ENCODE data around the gene AP2A2. TPM values are rescaled to one million over a fixed set of nuclear protein-coding genes. Genes with fewer than 3 reads are reported as not detected.

Gene AP2A2
- total RNA-seq, 1 experiment from 2014 or later: 55.5 TPM

DNA sequence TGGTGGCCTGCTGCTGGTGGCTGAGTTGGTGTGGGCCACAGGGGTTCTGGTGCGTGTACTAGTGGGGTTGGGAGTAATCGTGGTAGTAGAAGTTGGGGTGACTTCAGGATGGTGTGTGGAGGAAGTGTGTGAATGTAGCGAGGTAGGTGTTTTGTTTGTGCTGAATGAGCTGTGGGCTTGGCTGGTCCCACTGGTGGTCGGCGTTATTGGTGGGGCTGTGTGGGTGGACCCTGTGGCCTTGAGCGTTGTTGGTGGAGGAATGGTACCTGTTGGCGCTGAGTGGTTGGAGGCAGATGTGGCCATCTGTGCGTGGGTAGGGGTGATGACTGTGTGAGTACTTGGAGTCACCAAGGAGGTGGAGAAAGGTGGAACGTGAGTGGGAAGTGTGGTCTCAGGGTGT lies 92.4 kb downstream of the AP2A2 start:
- no peak overlapping the region for H3K9ac ChIP-seq (ENCODE audit: low read length)
- ChIA-PET CTCF (no interaction called here), RAD21 (ENCODE audit: low non-redundant PET in 1 of 2, low total read pairs in 2 of 2, uncharacterized antibody in 2 of 2, unreplicated experiment in 2 of 2) (no interaction called here), POLR2A (no interaction called here)
- no peaks in the 10 kb centered on the region for H3K9me3 ChIP-seq (ENCODE audit: control insufficient read depth in 1 of 2, insufficient read depth in 1 of 2, low read depth in 1 of 2, low read length in 2 of 2)
- H3K4me1 ChIP-seq (ENCODE audit: control insufficient read depth in 1 of 2, insufficient read depth in 2 of 2, low read length in 2 of 2): no peaks in the 10 kb centered on the region
- ATAC-seq: no peak
- no peaks in the 10 kb centered on the region for H3K9me2 ChIP-seq (ENCODE audit: insufficient read depth)
- H3K27ac ChIP-seq (ENCODE audit: low read depth, low read length): no peak overlapping the region
- H2AFZ ChIP-seq (ENCODE audit: low read depth, low read length, poor library complexity, severe bottlenecking): no peak overlapping the region
- intact Hi-C loops (cut with micrococcal nuclease): no loop called here
- TF ChIP-seq POLR2AphosphoS5 (IDR thresholded peaks at IDR 0.05; ENCODE audit: low read depth, low read length) (no peak), ELF1 (IDR thresholded peaks at IDR 0.05; ENCODE audit: borderline replicate concordance, low read depth) (no peak), POLR2A (IDR thresholded peaks at IDR 0.05; ENCODE audit: borderline replicate concordance, extremely low read depth, insufficient read depth, insufficient read length) (no peak), CBX3 (IDR thresholded peaks at IDR 0.05; ENCODE audit: low read depth) (no peak), JUND (IDR thresholded peaks at IDR 0.05) (no peak), EZH2 (IDR thresholded peaks at IDR 0.05) (no peak), ZFX (IDR thresholded peaks at IDR 0.05) (no peak), EZH2phosphoT487 (IDR thresholded peaks at IDR 0.05; ENCODE audit: borderline replicate concordance) (no peak), TCF7L2 (IDR thresholded peaks at IDR 0.05; ENCODE audit: borderline replicate concordance, extremely low read depth, insufficient read depth, insufficient read length) (no peak), RAD21 (IDR thresholded peaks at IDR 0.05; ENCODE audit: low read depth) (no peak), YY1 (IDR thresholded peaks at IDR 0.05; ENCODE audit: extremely low read depth, insufficient replicate concordance, low read depth, low read length) (no peak), SP1 (IDR thresholded peaks at IDR 0.05; ENCODE audit: low read depth) (no peak), FOSL1 (IDR thresholded peaks at IDR 0.05; ENCODE audit: low read depth) (no peak), CEBPB (IDR thresholded peaks at IDR 0.05; ENCODE audit: low read depth) (no peak)
- TF ChIP-seq, protein P1, sequence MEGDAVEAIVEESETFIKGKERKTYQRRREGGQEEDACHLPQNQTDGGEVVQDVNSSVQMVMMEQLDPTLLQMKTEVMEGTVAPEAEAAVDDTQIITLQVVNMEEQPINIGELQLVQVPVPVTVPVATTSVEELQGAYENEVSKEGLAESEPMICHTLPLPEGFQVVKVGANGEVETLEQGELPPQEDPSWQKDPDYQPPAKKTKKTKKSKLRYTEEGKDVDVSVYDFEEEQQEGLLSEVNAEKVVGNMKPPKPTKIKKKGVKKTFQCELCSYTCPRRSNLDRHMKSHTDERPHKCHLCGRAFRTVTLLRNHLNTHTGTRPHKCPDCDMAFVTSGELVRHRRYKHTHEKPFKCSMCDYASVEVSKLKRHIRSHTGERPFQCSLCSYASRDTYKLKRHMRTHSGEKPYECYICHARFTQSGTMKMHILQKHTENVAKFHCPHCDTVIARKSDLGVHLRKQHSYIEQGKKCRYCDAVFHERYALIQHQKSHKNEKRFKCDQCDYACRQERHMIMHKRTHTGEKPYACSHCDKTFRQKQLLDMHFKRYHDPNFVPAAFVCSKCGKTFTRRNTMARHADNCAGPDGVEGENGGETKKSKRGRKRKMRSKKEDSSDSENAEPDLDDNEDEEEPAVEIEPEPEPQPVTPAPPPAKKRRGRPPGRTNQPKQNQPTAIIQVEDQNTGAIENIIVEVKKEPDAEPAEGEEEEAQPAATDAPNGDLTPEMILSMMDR (IDR thresholded peaks at IDR 0.05 in 2 of 3, conservative IDR thresholded peaks at IDR 0.05 in 1 of 3; ENCODE audit: borderline replicate concordance in 1 of 3, insufficient read depth in 1 of 3, low read depth in 2 of 3, low read length in 2 of 3): no peak
- TF ChIP-seq, protein P2, sequence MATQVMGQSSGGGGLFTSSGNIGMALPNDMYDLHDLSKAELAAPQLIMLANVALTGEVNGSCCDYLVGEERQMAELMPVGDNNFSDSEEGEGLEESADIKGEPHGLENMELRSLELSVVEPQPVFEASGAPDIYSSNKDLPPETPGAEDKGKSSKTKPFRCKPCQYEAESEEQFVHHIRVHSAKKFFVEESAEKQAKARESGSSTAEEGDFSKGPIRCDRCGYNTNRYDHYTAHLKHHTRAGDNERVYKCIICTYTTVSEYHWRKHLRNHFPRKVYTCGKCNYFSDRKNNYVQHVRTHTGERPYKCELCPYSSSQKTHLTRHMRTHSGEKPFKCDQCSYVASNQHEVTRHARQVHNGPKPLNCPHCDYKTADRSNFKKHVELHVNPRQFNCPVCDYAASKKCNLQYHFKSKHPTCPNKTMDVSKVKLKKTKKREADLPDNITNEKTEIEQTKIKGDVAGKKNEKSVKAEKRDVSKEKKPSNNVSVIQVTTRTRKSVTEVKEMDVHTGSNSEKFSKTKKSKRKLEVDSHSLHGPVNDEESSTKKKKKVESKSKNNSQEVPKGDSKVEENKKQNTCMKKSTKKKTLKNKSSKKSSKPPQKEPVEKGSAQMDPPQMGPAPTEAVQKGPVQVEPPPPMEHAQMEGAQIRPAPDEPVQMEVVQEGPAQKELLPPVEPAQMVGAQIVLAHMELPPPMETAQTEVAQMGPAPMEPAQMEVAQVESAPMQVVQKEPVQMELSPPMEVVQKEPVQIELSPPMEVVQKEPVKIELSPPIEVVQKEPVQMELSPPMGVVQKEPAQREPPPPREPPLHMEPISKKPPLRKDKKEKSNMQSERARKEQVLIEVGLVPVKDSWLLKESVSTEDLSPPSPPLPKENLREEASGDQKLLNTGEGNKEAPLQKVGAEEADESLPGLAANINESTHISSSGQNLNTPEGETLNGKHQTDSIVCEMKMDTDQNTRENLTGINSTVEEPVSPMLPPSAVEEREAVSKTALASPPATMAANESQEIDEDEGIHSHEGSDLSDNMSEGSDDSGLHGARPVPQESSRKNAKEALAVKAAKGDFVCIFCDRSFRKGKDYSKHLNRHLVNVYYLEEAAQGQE (IDR thresholded peaks at IDR 0.05; ENCODE audit: low read depth): no peak
- TF ChIP-seq, protein P3, sequence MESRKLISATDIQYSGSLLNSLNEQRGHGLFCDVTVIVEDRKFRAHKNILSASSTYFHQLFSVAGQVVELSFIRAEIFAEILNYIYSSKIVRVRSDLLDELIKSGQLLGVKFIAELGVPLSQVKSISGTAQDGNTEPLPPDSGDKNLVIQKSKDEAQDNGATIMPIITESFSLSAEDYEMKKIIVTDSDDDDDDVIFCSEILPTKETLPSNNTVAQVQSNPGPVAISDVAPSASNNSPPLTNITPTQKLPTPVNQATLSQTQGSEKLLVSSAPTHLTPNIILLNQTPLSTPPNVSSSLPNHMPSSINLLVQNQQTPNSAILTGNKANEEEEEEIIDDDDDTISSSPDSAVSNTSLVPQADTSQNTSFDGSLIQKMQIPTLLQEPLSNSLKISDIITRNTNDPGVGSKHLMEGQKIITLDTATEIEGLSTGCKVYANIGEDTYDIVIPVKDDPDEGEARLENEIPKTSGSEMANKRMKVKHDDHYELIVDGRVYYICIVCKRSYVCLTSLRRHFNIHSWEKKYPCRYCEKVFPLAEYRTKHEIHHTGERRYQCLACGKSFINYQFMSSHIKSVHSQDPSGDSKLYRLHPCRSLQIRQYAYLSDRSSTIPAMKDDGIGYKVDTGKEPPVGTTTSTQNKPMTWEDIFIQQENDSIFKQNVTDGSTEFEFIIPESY (IDR thresholded peaks at IDR 0.05; ENCODE audit: extremely low read depth, insufficient replicate concordance, low read length): no peak
- TF ChIP-seq, protein P4, sequence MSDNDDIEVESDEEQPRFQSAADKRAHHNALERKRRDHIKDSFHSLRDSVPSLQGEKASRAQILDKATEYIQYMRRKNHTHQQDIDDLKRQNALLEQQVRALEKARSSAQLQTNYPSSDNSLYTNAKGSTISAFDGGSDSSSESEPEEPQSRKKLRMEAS (IDR thresholded peaks at IDR 0.05): no peak
- H3K4me3 ChIP-seq (replicated peaks in 1 of 2; ENCODE audit: low read depth in 1 of 2, low read length in 2 of 2): no peak overlapping the region
- BruUV-seq (replicated peaks): no TSS peak
- H3K79me2 ChIP-seq (ENCODE audit: insufficient read depth, low read length): no peaks in the 10 kb centered on the region
- H4K20me1 ChIP-seq (ENCODE audit: insufficient read depth): no peaks in the 10 kb centered on the region
- no peak for DNase-seq (ENCODE audit: low read depth, low spot score)
- no peak overlapping the region for H3K4me2 ChIP-seq (ENCODE audit: low read length)
- no peaks in the 10 kb centered on the region for H3K36me3 ChIP-seq (ENCODE audit: control insufficient read depth in 1 of 2, insufficient read depth in 2 of 2, low read length in 2 of 2)
- H3K27me3 ChIP-seq (ENCODE audit: insufficient read depth, low read length): no peaks in the 10 kb centered on the region
